CD14-positive monocyte (primary cell): ENCODE results near the gene OSBPL6. TPM values are rescaled to one million over a fixed set of nuclear protein-coding genes. Genes with fewer than 3 reads are reported as not detected.
"Not testable (repeated sequence)": the region's sequence is repeated elsewhere in the genome, so short reads cannot be mapped to it uniquely, and the experiment has no call there.

Experiments used
- DNase-seq, 3 donors: peaks; one replicate each; pipeline ENCODE4 v3.0.0-alpha.2; 2011 to 2022
- H2AFZ ChIP-seq: 2 replicates; pipeline ENCODE4 v1.6.0; 2012; ENCODE audit warnings: mild to moderate bottlenecking, low read depth, low read length, inconsistent platforms; ENCODE audit not compliant: insufficient read depth, poor library complexity, severe bottlenecking
- H3K27ac ChIP-seq, 2 donors: 1 replicate in 1 of 2; 2 replicates in 1 of 2; pipeline ENCODE4 v1.5.1; 2012 to 2013; ENCODE audit warnings: low read length in 2 of 2, control low read depth in 1 of 2, inconsistent platforms in 1 of 2, low read depth in 1 of 2, mild to moderate bottlenecking in 1 of 2
- H3K27me3 ChIP-seq, 2 donors: one replicate each; pipeline versions ENCODE4 v1.6.0 to v1.6.1; 2011 to 2013; ENCODE audit warnings: low read length in 2 of 2; ENCODE audit not compliant: control insufficient read depth in 2 of 2, insufficient read depth in 2 of 2
- H3K36me3 ChIP-seq, 2 donors: replicated peaks in 1 of 2; 1 replicate in 1 of 2; 2 replicates in 1 of 2; pipeline versions ENCODE4 v1.5.1 to v1.6.1; 2012 to 2013; ENCODE audit warnings: low read length in 2 of 2, control low read depth in 1 of 2, inconsistent platforms in 1 of 2, mild to moderate bottlenecking in 1 of 2; ENCODE audit not compliant: insufficient read depth in 2 of 2, control insufficient read depth in 1 of 2
- H3K4me1 ChIP-seq, 2 donors: 1 replicate in 1 of 2; 2 replicates in 1 of 2; pipeline versions ENCODE4 v1.5.1 to v1.6.1; 2012 to 2013; ENCODE audit warnings: low read length in 2 of 2, control low read depth in 1 of 2, inconsistent platforms in 1 of 2, mild to moderate bottlenecking in 1 of 2, moderate library complexity in 1 of 2; ENCODE audit not compliant: insufficient read depth in 2 of 2, control insufficient read depth in 1 of 2
- H3K4me2 ChIP-seq: replicated peaks from 2 replicates; pipeline ENCODE3; 2012; ENCODE audit warnings: low read length, moderate library complexity, mild to moderate bottlenecking; ENCODE audit not compliant: poor library complexity, severe bottlenecking; ENCODE audit errors: extremely low read depth
- H3K4me3 ChIP-seq, 3 experiments: fragments of 200-600 bp in 1 of 3; sonication (generic) in 1 of 3; replicated peaks in 1 of 3; 1 replicate in 2 of 3; 2 replicates in 1 of 3; pipeline ENCODE4 v1.5.1; 2011 to 2013; ENCODE audit warnings: low read length in 3 of 3, mild to moderate bottlenecking in 3 of 3, control low read depth in 2 of 3, low read depth in 2 of 3, inconsistent platforms in 1 of 3, moderate library complexity in 1 of 3
- H3K79me2 ChIP-seq: 2 replicates; pipeline ENCODE4 v1.6.0; 2012; ENCODE audit warnings: mild to moderate bottlenecking, control low read depth, inconsistent platforms, low read length, moderate library complexity; ENCODE audit not compliant: insufficient read depth
- H3K9ac ChIP-seq: 2 replicates; pipeline ENCODE4 v1.6.0; 2017; ENCODE audit warnings: low read length, mild to moderate bottlenecking; ENCODE audit not compliant: insufficient read depth, poor library complexity, severe bottlenecking
- H3K9me3 ChIP-seq, 2 donors: replicated peaks in 1 of 2; 1 replicate in 1 of 2; 2 replicates in 1 of 2; pipeline versions ENCODE4 v1.5.1 to v1.6.1; 2012 to 2013; ENCODE audit warnings: low read length in 2 of 2, control low read depth in 1 of 2; ENCODE audit not compliant: control insufficient read depth in 1 of 2, insufficient read depth in 1 of 2
- H4K20me1 ChIP-seq: 2 replicates; pipeline ENCODE4 v1.6.0; 2012; ENCODE audit warnings: mild to moderate bottlenecking, low read length, control low read depth, moderate library complexity; ENCODE audit not compliant: insufficient read depth
- H3K27ac Mint-ChIP-seq, 7 donors: one replicate each; pipeline ENCODE4 v1.8.0; 2020; ENCODE audit warnings: mild to moderate bottlenecking in 7 of 7, mixed read lengths in 7 of 7, moderate library complexity in 6 of 7, inconsistent platforms in 2 of 7
- H3K27me3 Mint-ChIP-seq, 3 donors: one replicate each; pipeline ENCODE4 v1.8.0; 2021 to 2022; ENCODE audit warnings: low read depth in 3 of 3, mild to moderate bottlenecking in 3 of 3, mixed read lengths in 3 of 3, moderate library complexity in 3 of 3, inconsistent platforms in 1 of 3
- H3K36me3 Mint-ChIP-seq, 2 donors: one replicate each; pipeline ENCODE4 v1.8.0; 2020; ENCODE audit warnings: mixed read lengths in 2 of 2, inconsistent platforms in 1 of 2, mild to moderate bottlenecking in 1 of 2
- H3K4me1 Mint-ChIP-seq: one replicate; pipeline ENCODE4 v1.8.0; 2020; ENCODE audit warnings: mild to moderate bottlenecking, mixed read lengths
- H3K4me3 Mint-ChIP-seq, 2 donors: one replicate each; pipeline ENCODE4 v1.8.0; 2020; ENCODE audit warnings: mild to moderate bottlenecking in 2 of 2, mixed read lengths in 2 of 2, moderate library complexity in 1 of 2
- H3K9me3 Mint-ChIP-seq, 7 donors: one replicate each; pipeline ENCODE4 v1.8.0; 2020 to 2022; ENCODE audit warnings: mixed read lengths in 7 of 7, mild to moderate bottlenecking in 6 of 7, moderate library complexity in 6 of 7, inconsistent platforms in 2 of 7
- CTCF ChIP-seq: fragments of 200-600 bp; IDR thresholded peaks from one replicate; pipeline ENCODE4 v1.8.0; 2022; ENCODE audit warnings: antibody characterized with exemption, mild to moderate bottlenecking
- WGBS: methylation state at CpG from one replicate; pipeline ENCODE4 v1.1.5; 2013; ENCODE audit warnings: missing lambda C conversion rate; ENCODE audit not compliant: insufficient coverage; 5-methylcytosine and 5-hydroxymethylcytosine counted together
- intact Hi-C, 2 donors: fragments of 100-400 bp; cut with micrococcal nuclease; formaldehyde crosslinking; loops; one replicate each; pipeline versions ENCODE4 v1.15.0 to v1.15.1; 2023
- polyA plus RNA-seq, 3 donors: library from polyadenylated mRNA; depleted of rRNA in 1 of 3; unstranded in 2 of 3; stranded (reverse) in 1 of 3; fragments of 300-500 nt in 2 of 3; fragments of >200 nt in 1 of 3; fragmentation: Illumina TruSeq in 2 of 3; gene quantifications; 1 replicate in 2 of 3; 2 replicates in 1 of 3; pipeline ENCODE4 v1.2.3, GENCODE V29; 2012 to 2021

OSBPL6 gene
- polyA plus RNA-seq, 3 donors, result not detected

DNA sequence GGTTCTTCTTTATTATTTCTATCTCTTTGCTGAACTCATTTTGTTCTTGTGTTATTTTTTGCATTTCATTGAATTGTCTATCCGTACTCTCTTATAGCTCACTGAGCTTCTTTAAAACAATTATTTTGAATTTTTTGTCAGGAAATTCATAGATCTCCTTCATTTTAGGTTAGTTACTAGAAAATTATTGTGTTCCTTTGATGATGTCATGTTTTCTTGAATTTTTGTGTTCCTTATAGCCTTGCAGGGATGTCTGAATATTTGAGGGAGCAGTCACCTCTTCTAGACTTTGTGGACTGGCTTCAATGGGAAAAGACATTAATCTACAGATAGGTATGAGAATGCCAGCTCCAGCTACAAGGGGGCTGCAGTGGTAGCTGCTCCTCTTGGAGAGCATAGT is 20.7 kb upstream of the OSBPL6 start:
- H4K20me1 ChIP-seq, result no peaks in the 10 kb centered on the region
- no CpG with 5 or more reads among the region's 1 CpG for WGBS
- intact Hi-C loops, result no loop called here

GRCh38 chr2:178177066-178177679 is 17.1 kb upstream of the OSBPL6 start:
- H3K27me3 Mint-ChIP-seq, result peaks cover 0 to 6% (median 4%) of the 10 kb centered on the region in 3 donors

More for the DNA sequence above, 20.7 kb upstream of the OSBPL6 start:
- no peaks in the 10 kb centered on the region for H3K4me1 Mint-ChIP-seq
- Histone ChIP-seq H3K9me3 (no peaks in the 10 kb centered on the region), H3K36me3 (no peaks in the 10 kb centered on the region), H3K27me3 (no peaks in the 10 kb centered on the region), H3K4me3 (no peak overlapping the region), H3K4me2 (no peak overlapping the region), H3K27ac (no peak overlapping the region), H3K4me1 (no peaks in the 10 kb centered on the region), H3K9ac (no peak overlapping the region), H2AFZ (no peak overlapping the region), H3K79me2 (no peaks in the 10 kb centered on the region)
- no peak for DNase-seq
- peaks cover 0 to 6% (median 4%) of the 10 kb centered on the region in 3 donors for H3K27me3 Mint-ChIP-seq
- no peak overlapping the region for H3K27ac Mint-ChIP-seq
- peaks cover 0 to 6% (median 2%) of the 10 kb centered on the region in 7 donors for H3K9me3 Mint-ChIP-seq
- H3K36me3 Mint-ChIP-seq, result no peaks in the 10 kb centered on the region
- no peak for TF ChIP-seq CTCF
- no peak overlapping the region for H3K4me3 Mint-ChIP-seq

GRCh38 chr2:178180648-178181047 is 13.7 kb upstream of the OSBPL6 start:
- not testable (repeated sequence) for H3K4me1 Mint-ChIP-seq, H3K9ac ChIP-seq, H3K79me2 ChIP-seq

More at GRCh38 chr2:178177066-178177679, 17.1 kb upstream of the OSBPL6 start:
- Histone ChIP-seq H3K36me3 (no peaks in the 10 kb centered on the region), H4K20me1 (no peaks in the 10 kb centered on the region), H3K27me3 (no peaks in the 10 kb centered on the region), H3K9me3 (no peaks in the 10 kb centered on the region), H2AFZ (no peak overlapping the region), H3K4me2 (no peak overlapping the region), H3K4me3 (no peak overlapping the region), H3K79me2 (no peaks in the 10 kb centered on the region), H3K27ac (no peak overlapping the region), H3K4me1 (no peaks in the 10 kb centered on the region), H3K9ac (no peak overlapping the region)
- no CpG with 5 or more reads among the region's 1 CpG for WGBS
- DNase-seq, result peak in 1 of 3 donors; percentile 15
- no peak overlapping the region for H3K27ac Mint-ChIP-seq
- no peak for TF ChIP-seq CTCF
- no peak overlapping the region for H3K4me3 Mint-ChIP-seq
- intact Hi-C loops, result no loop called here
- H3K36me3 Mint-ChIP-seq, result no peaks in the 10 kb centered on the region
- H3K9me3 Mint-ChIP-seq, result peaks cover 0 to 6% (median 1%) of the 10 kb centered on the region in 7 donors
- H3K4me1 Mint-ChIP-seq, result no peaks in the 10 kb centered on the region

More at GRCh38 chr2:178180648-178181047, 13.7 kb upstream of the OSBPL6 start:
- H3K27ac ChIP-seq, H3K27ac Mint-ChIP-seq, H3K9me3 ChIP-seq, H3K27me3 ChIP-seq, H3K9me3 Mint-ChIP-seq, H2AFZ ChIP-seq, H3K27me3 Mint-ChIP-seq, intact Hi-C loops, H4K20me1 ChIP-seq, H3K36me3 Mint-ChIP-seq, H3K36me3 ChIP-seq, DNase-seq, H3K4me3 Mint-ChIP-seq, H3K4me1 ChIP-seq, H3K4me2 ChIP-seq, H3K4me3 ChIP-seq: not testable (repeated sequence)
- no CpG with 5 or more reads among the region's 2 CpGs for WGBS
